IMR-90 (cell line): ENCODE results near the gene UNC13B. TPM values are rescaled to one million over a fixed set of nuclear protein-coding genes. Genes with fewer than 3 reads are reported as not detected.
A peak's percentile ranks its signal among the peaks of the same experiment; 100 is the strongest.

Experiments used
- ATAC-seq: fragments of 200-7000 bp; cut with Tn5 transposase; 2 replicates; pipeline ENCODE4 v1.9.1; 2020; ENCODE audit warnings: low read depth, mild to moderate bottlenecking, moderate library complexity
- BruUV-seq: library from RNA; stranded (reverse); fragments of 400-500 nt; replicated peaks from 2 replicates; lab custom pipeline; 2021; lab: Mats Ljungman, UMichigan
- CTCF ChIA-PET: fragments of 300-600 bp; formaldehyde crosslinking; extraction: SDS; loops from one replicate; lab custom pipeline; 2021; ENCODE audit warnings: antibody characterized with exemption; lab: Yijun Ruan, JAX
- POLR2A ChIA-PET: fragments of 300-600 bp; sonication (Branson Sonifier 250); formaldehyde crosslinking; loops from one replicate; lab custom pipeline; 2022; ENCODE audit warnings: antibody characterized with exemption; ENCODE audit not compliant: unreplicated experiment; lab: Charles Lee
- DNase-seq: peaks from one replicate; pipeline ENCODE4 v3.0.0; 2013
- H2AFZ ChIP-seq: replicated peaks from 2 replicates; pipeline ENCODE3; 2013; ENCODE audit warnings: low read length, mild to moderate bottlenecking; ENCODE audit not compliant: poor library complexity
- H2AK5ac ChIP-seq: 2 replicates; pipeline ENCODE4 v1.6.1; 2013; ENCODE audit warnings: low read depth, low read length, inconsistent platforms
- H2AK9ac ChIP-seq: replicated peaks from 2 replicates; pipeline ENCODE3; 2013; ENCODE audit warnings: mild to moderate bottlenecking, low read depth, low read length, moderate library complexity; ENCODE audit not compliant: poor library complexity
- H2BK120ac ChIP-seq: 2 replicates; pipeline ENCODE4 v1.6.1; 2013; ENCODE audit warnings: low read depth, low read length, inconsistent platforms
- H2BK15ac ChIP-seq: 3 replicates; pipeline ENCODE4 v1.6.1; 2013; ENCODE audit warnings: low read depth, low read length, inconsistent platforms
- H2BK20ac ChIP-seq: 2 replicates; pipeline ENCODE4 v1.6.1; 2013; ENCODE audit warnings: low read depth, mild to moderate bottlenecking, inconsistent platforms, low read length, moderate library complexity
- H2BK5ac ChIP-seq: 2 replicates; pipeline ENCODE4 v1.6.1; 2013; ENCODE audit warnings: mild to moderate bottlenecking, low read depth, low read length, inconsistent platforms; ENCODE audit not compliant: poor library complexity, severe bottlenecking
- H3K14ac ChIP-seq: replicated peaks from 2 replicates; pipeline ENCODE4 v1.6.1; 2013; ENCODE audit warnings: low read depth, low read length, inconsistent platforms
- H3K18ac ChIP-seq: 2 replicates; pipeline ENCODE4 v1.6.1; 2013; ENCODE audit warnings: low read depth, low read length, control low read depth
- H3K23ac ChIP-seq: 2 replicates; pipeline ENCODE4 v1.6.1; 2013; ENCODE audit warnings: low read depth, low read length, inconsistent platforms
- H3K27ac ChIP-seq: 2 replicates; pipeline ENCODE4 v1.5.1; 2013; ENCODE audit warnings: mild to moderate bottlenecking, control low read depth, low read length; ENCODE audit not compliant: insufficient read depth
- H3K27me3 ChIP-seq: 2 replicates; pipeline ENCODE4 v1.6.1; 2013; ENCODE audit warnings: low read length; ENCODE audit not compliant: control insufficient read depth, insufficient read depth
- H3K36me3 ChIP-seq: 2 replicates; pipeline ENCODE4 v1.6.1; 2013; ENCODE audit warnings: low read length, mixed read lengths; ENCODE audit not compliant: control insufficient read depth, insufficient read depth
- H3K4ac ChIP-seq: 2 replicates; pipeline ENCODE4 v1.6.1; 2013; ENCODE audit warnings: low read depth, low read length, inconsistent platforms
- H3K4me1 ChIP-seq: 2 replicates; pipeline ENCODE4 v1.6.1; 2013; ENCODE audit warnings: low read length, mixed read lengths; ENCODE audit not compliant: control insufficient read depth, insufficient read depth
- H3K4me2 ChIP-seq: 2 replicates; pipeline ENCODE4 v1.6.1; 2013; ENCODE audit warnings: low read depth, mild to moderate bottlenecking, control low read depth, low read length, moderate library complexity
- H3K4me3 ChIP-seq: 2 replicates; pipeline ENCODE4 v1.5.1; 2013; ENCODE audit warnings: low read depth, mild to moderate bottlenecking, control low read depth, low read length, moderate library complexity; ENCODE audit not compliant: insufficient read depth
- H3K56ac ChIP-seq: 2 replicates; pipeline ENCODE4 v1.6.1; 2013; ENCODE audit warnings: low read length, inconsistent platforms; ENCODE audit not compliant: insufficient read depth; ENCODE audit errors: extremely low read depth
- H3K79me1 ChIP-seq, 2 experiments: 2 replicates each; pipeline ENCODE4 v1.6.1; 2013; ENCODE audit warnings: low read length in 2 of 2, inconsistent platforms in 1 of 2, low read depth in 1 of 2
- H3K9ac ChIP-seq: 2 replicates; pipeline ENCODE4 v1.6.1; 2013; ENCODE audit warnings: low read depth, low read length, control low read depth
- H3K9me1 ChIP-seq: 2 replicates; pipeline ENCODE4 v1.6.1; 2013; ENCODE audit warnings: low read length, inconsistent platforms; ENCODE audit not compliant: insufficient read depth
- H3K9me3 ChIP-seq: 2 replicates; pipeline ENCODE4 v1.6.1; 2013; ENCODE audit warnings: low read length; ENCODE audit not compliant: control insufficient read depth, insufficient read depth
- H4K20me1 ChIP-seq: 2 replicates; pipeline ENCODE4 v1.6.1; 2013; ENCODE audit warnings: low read length, inconsistent platforms; ENCODE audit not compliant: insufficient read depth
- H4K5ac ChIP-seq: 2 replicates; pipeline ENCODE4 v1.6.1; 2013; ENCODE audit warnings: mild to moderate bottlenecking, low read depth, low read length, control low read depth
- H4K8ac ChIP-seq, 2 experiments: 2 replicates each; pipeline ENCODE4 v1.6.1; 2013; ENCODE audit warnings: low read depth in 2 of 2, low read length in 2 of 2, control low read depth in 1 of 2, inconsistent platforms in 1 of 2
- H4K91ac ChIP-seq: 2 replicates; pipeline ENCODE4 v1.6.1; 2013; ENCODE audit warnings: low read depth, low read length, inconsistent platforms; ENCODE audit not compliant: insufficient read depth
- BHLHE40 ChIP-seq: fragments of 150-350 bp; IDR thresholded peaks from 2 replicates; pipeline ENCODE4 v1.6.1; 2016; ENCODE audit warnings: mild to moderate bottlenecking, low read depth, low read length
- CEBPB ChIP-seq: IDR thresholded peaks from 2 replicates; pipeline ENCODE4 v1.6.1; 2012; ENCODE audit warnings: low read depth, low read length, improper control_type of control experiment
- CHD1 ChIP-seq: IDR thresholded peaks from 2 replicates; pipeline ENCODE4 v1.6.1; 2012; ENCODE audit warnings: low read depth, low read length, improper control_type of control experiment
- FOS ChIP-seq: fragments of 150-350 bp; IDR thresholded peaks from 2 replicates; pipeline ENCODE4 v1.6.1; 2016; ENCODE audit warnings: low read depth, low read length
- MAFK ChIP-seq: IDR thresholded peaks from 2 replicates; pipeline ENCODE4 v1.6.1; 2012; ENCODE audit warnings: low read depth, low read length, improper control_type of control experiment
- MAZ ChIP-seq: IDR thresholded peaks from 2 replicates; pipeline ENCODE4 v1.6.1; 2012; ENCODE audit warnings: low read depth, mild to moderate bottlenecking, low read length, improper control_type of control experiment, moderate library complexity, borderline replicate concordance
- MXI1 ChIP-seq: IDR thresholded peaks from 2 replicates; pipeline ENCODE4 v1.6.1; 2012; ENCODE audit warnings: low read depth, mild to moderate bottlenecking, low read length, moderate library complexity, borderline replicate concordance
- NFE2L2 ChIP-seq: fragments of 150-350 bp; IDR thresholded peaks from 2 replicates; pipeline ENCODE4 v1.6.1; 2016; ENCODE audit warnings: low read depth, mild to moderate bottlenecking, low read length
- POLR2A ChIP-seq: IDR thresholded peaks from 2 replicates; pipeline ENCODE4 v1.6.1; 2012; ENCODE audit warnings: mild to moderate bottlenecking, low read depth, low read length
- RAD21 ChIP-seq: IDR thresholded peaks from 2 replicates; pipeline ENCODE4 v1.6.1; 2012; ENCODE audit warnings: low read length, improper control_type of control experiment
- RCOR1 ChIP-seq: IDR thresholded peaks from 2 replicates; pipeline ENCODE4 v1.6.1; 2012; ENCODE audit warnings: mild to moderate bottlenecking, low read length, improper control_type of control experiment; ENCODE audit not compliant: insufficient replicate concordance
- RFX5 ChIP-seq: IDR thresholded peaks from 2 replicates; pipeline ENCODE4 v1.8.0; 2012; ENCODE audit warnings: low read depth, mild to moderate bottlenecking, low read length, moderate library complexity
- SMC3 ChIP-seq: fragments of 150-350 bp; IDR thresholded peaks from 2 replicates; pipeline ENCODE4 v1.6.1; 2016; ENCODE audit warnings: low read depth, mild to moderate bottlenecking, antibody characterized with exemption, low read length, moderate library complexity
- WGBS, 2 experiments: methylation state at CpG; one replicate each; pipeline versions ENCODE4 v1.1.5 to v1.1.7; 2013; ENCODE audit warnings: missing lambda C conversion rate in 2 of 2; ENCODE audit not compliant: insufficient read length in 1 of 2; ENCODE audit errors: extremely low coverage in 2 of 2; 5-methylcytosine and 5-hydroxymethylcytosine counted together
- dilution Hi-C: fragments of 300-500 bp; cut with HindIII; formaldehyde crosslinking; loops from one replicate; pipeline ENCODE4 v1.14.3; 2018; ENCODE audit warnings: low sequenced_read_pairs; ENCODE audit not compliant: unreplicated experiment
- in situ Hi-C: fragments of 300-500 bp; cut with MboI; formaldehyde crosslinking; loops from 3 replicates; pipeline ENCODE4 v1.14.3; 2019; ENCODE audit warnings: low sequenced_read_pairs, inconsistent platforms, mixed read lengths
- intact Hi-C: fragments of 100-400 bp; cut with micrococcal nuclease; formaldehyde crosslinking; loops from 2 replicates; pipeline ENCODE4 v1.10.0; 2022
- polyA plus RNA-seq, 3 experiments: library from polyadenylated mRNA; depleted of rRNA; stranded (reverse); fragments of >200 nt; gene quantifications; 2 replicates each; pipeline ENCODE4 v1.2.3, GENCODE V29; 2012; ENCODE audit warnings: low replicate concordance in 1 of 3
- total RNA-seq: library from RNA; depleted of rRNA; stranded (reverse); fragments of >200 nt; gene quantifications from 2 replicates; pipeline ENCODE4 v1.2.3, GENCODE V29; 2012
- TF ChIP-seq, protein P1 (sequence below): fragments of 150-350 bp; IDR thresholded peaks from 2 replicates; pipeline ENCODE4 v1.6.1; 2017; ENCODE audit warnings: mild to moderate bottlenecking, antibody characterized with exemption, low read length, low read depth
- TF ChIP-seq, protein P2 (sequence below): fragments of 150-350 bp; IDR thresholded peaks from 2 replicates; pipeline ENCODE4 v1.6.1; 2016; ENCODE audit warnings: low read depth, mild to moderate bottlenecking, low read length, moderate library complexity, borderline replicate concordance

The UNC13B gene
- total and polyA plus RNA-seq, 2 of the 4 experiments (the other 2 are of a cell fraction) = 7.5 to 14.3 TPM

DNA sequence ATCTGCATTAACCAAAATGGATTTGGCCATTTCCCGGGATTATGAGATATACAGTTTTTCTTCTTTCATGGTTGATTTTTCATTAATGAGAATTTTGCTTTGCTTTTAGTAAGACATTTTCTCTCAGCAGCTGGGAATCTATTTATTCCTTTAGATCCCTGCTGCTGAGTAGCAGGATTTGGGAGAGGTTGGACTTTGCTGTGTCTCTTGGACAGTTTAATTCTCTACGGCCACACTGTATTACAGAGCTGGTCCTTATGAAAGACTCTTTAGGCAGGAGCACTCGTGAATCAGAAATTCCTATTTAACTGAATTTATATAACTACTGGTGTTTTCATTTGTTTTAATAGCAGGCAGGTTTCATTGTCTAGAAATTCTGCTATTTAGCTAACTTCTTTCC lies 1.6 kb downstream of the UNC13B start (continued):
- TF ChIP-seq, protein P1, sequence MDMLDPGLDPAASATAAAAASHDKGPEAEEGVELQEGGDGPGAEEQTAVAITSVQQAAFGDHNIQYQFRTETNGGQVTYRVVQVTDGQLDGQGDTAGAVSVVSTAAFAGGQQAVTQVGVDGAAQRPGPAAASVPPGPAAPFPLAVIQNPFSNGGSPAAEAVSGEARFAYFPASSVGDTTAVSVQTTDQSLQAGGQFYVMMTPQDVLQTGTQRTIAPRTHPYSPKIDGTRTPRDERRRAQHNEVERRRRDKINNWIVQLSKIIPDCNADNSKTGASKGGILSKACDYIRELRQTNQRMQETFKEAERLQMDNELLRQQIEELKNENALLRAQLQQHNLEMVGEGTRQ = no peak
- TF ChIP-seq BHLHE40 = no peak
- no peak for TF ChIP-seq RCOR1

DNA sequence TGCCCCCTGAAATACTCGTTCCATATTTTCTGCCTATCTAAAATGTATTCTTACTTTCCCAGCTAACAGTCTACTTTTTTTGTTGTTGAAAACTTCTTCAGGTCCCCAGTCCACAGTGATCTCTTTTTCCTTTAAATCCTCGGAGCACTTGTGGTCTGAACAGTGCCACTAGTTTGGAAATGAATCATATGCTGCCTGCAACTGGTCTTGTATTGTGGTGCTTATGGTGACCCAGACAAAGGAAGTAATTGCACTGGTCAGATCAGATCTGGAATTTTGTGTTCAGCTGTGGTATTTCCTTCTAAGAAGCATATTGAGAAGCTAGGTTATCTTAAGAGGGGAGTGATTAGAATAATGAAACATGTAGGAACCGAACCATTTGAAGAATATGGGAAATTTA lies 2.9 kb downstream of the UNC13B start:
- CTCF ChIA-PET = no interaction called here
- Histone ChIP-seq H3K56ac (no peak overlapping the region), H2AK9ac (no peak overlapping the region), H3K27me3 (no peaks in the 10 kb centered on the region), H4K20me1 (no peaks in the 10 kb centered on the region), H4K8ac (no peak overlapping the region), H3K9ac (0 out of 2 replicates have a peak overlapping the region, but pooled peaks have one; percentile 5), H3K79me1 (peaks cover 10 to 18% of the 10 kb centered on the region in 2 experiments; a peak in 3 of 4 replicates), H4K5ac (no peak overlapping the region), H3K18ac (no peak overlapping the region), H3K4me2 (peak overlapping the region; percentile 2; the same call in 1 of the 2 replicates), H2BK15ac (no peak overlapping the region), H2BK20ac (no peak overlapping the region), H3K23ac (0 out of 2 replicates have a peak overlapping the region, but pooled peaks have one; percentile 5), H2BK5ac (no peak overlapping the region), H3K9me1 (no peaks in the 10 kb centered on the region; the same call in 1 of the 2 replicates), H2AFZ (no peak overlapping the region), H4K91ac (no peak overlapping the region), H3K36me3 (no peaks in the 10 kb centered on the region), H3K4me3 (no peak overlapping the region), H2AK5ac (no peak overlapping the region), H3K9me3 (no peaks in the 10 kb centered on the region), H2BK120ac (no peak overlapping the region), H3K27ac (no peak overlapping the region), H3K4me1 (no peaks in the 10 kb centered on the region), H3K4ac (no peak overlapping the region), H3K14ac (0 out of 2 replicates have a peak overlapping the region, but pooled peaks have one; percentile 18)
- dilution Hi-C loops = no loop called here
- peak; percentile 58 for DNase-seq
- POLR2A ChIA-PET = no interaction called here
- no TSS peak for BruUV-seq
- intact Hi-C loops = no loop called here
- no peak for ATAC-seq
- in situ Hi-C loops = no loop called here
- WGBS, 2 experiments = 75% methylated on average over 2 of the region's 3 CpGs; no CpG with 5 or more reads in 1 of the 2 experiments
- TF ChIP-seq POLR2A = no peak
- TF ChIP-seq, protein P1 = no peak
- TF ChIP-seq, protein P2, sequence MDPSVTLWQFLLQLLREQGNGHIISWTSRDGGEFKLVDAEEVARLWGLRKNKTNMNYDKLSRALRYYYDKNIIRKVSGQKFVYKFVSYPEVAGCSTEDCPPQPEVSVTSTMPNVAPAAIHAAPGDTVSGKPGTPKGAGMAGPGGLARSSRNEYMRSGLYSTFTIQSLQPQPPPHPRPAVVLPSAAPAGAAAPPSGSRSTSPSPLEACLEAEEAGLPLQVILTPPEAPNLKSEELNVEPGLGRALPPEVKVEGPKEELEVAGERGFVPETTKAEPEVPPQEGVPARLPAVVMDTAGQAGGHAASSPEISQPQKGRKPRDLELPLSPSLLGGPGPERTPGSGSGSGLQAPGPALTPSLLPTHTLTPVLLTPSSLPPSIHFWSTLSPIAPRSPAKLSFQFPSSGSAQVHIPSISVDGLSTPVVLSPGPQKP = no peak
- no peak for TF ChIP-seq MAZ
- no peak for TF ChIP-seq MXI1
- no peak for TF ChIP-seq BHLHE40
- no peak for TF ChIP-seq NFE2L2
- no peak for TF ChIP-seq RCOR1
- no peak for TF ChIP-seq RAD21
- TF ChIP-seq SMC3 = no peak
- no peak for TF ChIP-seq FOS
- TF ChIP-seq CEBPB = no peak
- TF ChIP-seq CHD1 = no peak
- no peak for TF ChIP-seq RFX5
- no peak for TF ChIP-seq MAFK
